Upper lobe of left lung (tissue), 6 donors: ENCODE measurements around the gene FBRSL1. TPM values are rescaled to one million over a fixed set of nuclear protein-coding genes. Genes with fewer than 3 reads are reported as not detected.
"Not testable (repeated sequence)": the region's sequence is repeated elsewhere in the genome, so short reads cannot be mapped to it uniquely, and the experiment has no call there.

Experiments
- ATAC-seq, 2 donors: fragments of 200-7000 bp; cut with Tn5 transposase; one replicate each; pipeline ENCODE4 v1.9.1; 2022; ENCODE audit warnings: mild to moderate bottlenecking in 2 of 2, moderate library complexity in 2 of 2; ENCODE audit not compliant: low FRiP score in 2 of 2
- DNase-seq, 2 donors: peaks; one replicate each; pipeline ENCODE4 v3.0.0-alpha.2; 2019 to 2020
- H3K27ac ChIP-seq, 4 donors: fragments of 200-600 bp; sonication (generic); one replicate each; pipeline ENCODE4 v1.5.1; 2016 to 2019
- H3K27me3 ChIP-seq, 4 donors: fragments of 200-600 bp; sonication (generic); one replicate each; pipeline ENCODE4 v1.5.1; 2017 to 2019
- H3K36me3 ChIP-seq, 4 donors: fragments of 200-600 bp; sonication (generic); one replicate each; pipeline ENCODE4 v1.5.1; 2016 to 2019
- H3K4me1 ChIP-seq, 4 donors: fragments of 200-600 bp; sonication (generic); one replicate each; pipeline ENCODE4 v1.5.1; 2018 to 2019
- H3K4me3 ChIP-seq, 4 donors: fragments of 200-600 bp; sonication (generic); one replicate each; pipeline ENCODE4 v1.5.1; 2017 to 2019; ENCODE audit warnings: mild to moderate bottlenecking in 2 of 4, moderate library complexity in 1 of 4
- H3K9me3 ChIP-seq, 4 donors: fragments of 200-600 bp; sonication (generic); one replicate each; pipeline ENCODE4 v1.5.1; 2018 to 2019
- EP300 ChIP-seq, 4 donors: sonication (generic); formaldehyde crosslinking; IDR thresholded peaks; one replicate each; pipeline ENCODE4 v1.5.1; 2017; ENCODE audit warnings: antibody characterized with exemption in 4 of 4, control low read depth in 2 of 4
- POLR2A ChIP-seq, 4 donors: fragments of 450-650 bp; IDR thresholded peaks; one replicate each; pipeline ENCODE4 v1.5.1; 2016 to 2017; ENCODE audit warnings: antibody characterized with exemption in 4 of 4, mild to moderate bottlenecking in 2 of 4
- POLR2AphosphoS5 ChIP-seq, 2 donors: sonication (generic); formaldehyde crosslinking; IDR thresholded peaks; one replicate each; pipeline ENCODE4 v1.5.1; 2017; ENCODE audit warnings: antibody characterized with exemption in 2 of 2
- WGBS, 2 donors: methylation state at CpG; one replicate each; pipeline ENCODE4 v1.1.5; 2017 to 2018; 5-methylcytosine and 5-hydroxymethylcytosine counted together
- total RNA-seq, 6 donors: library from RNA; depleted of rRNA in 4 of 6; stranded (reverse); fragments of >200 nt in 4 of 6; gene quantifications; one replicate each; pipeline versions ENCODE4 v1.1.0 to v1.2.1, GENCODE V29; 2016 to 2021
- TF ChIP-seq, protein P1 (sequence below), 6 experiments: fragments of 450-650 bp in 4 of 6; fragments of 200-600 bp in 2 of 6; sonication (generic) in 2 of 6; IDR thresholded peaks; one replicate each; pipeline ENCODE4 v1.5.1; 2016 to 2019; ENCODE audit warnings: antibody characterized with exemption in 6 of 6
- donor health status: DM: no; HTN: no; CAD: no; lungs with moderate emphysema.
- donor health status: DM: no; HTN: yes; CAD: no; lungs with severe emphysema.

Gene FBRSL1
- total RNA-seq, 6 donors from 2014 or later, result 16.0 to 53.0 (median 44.1) TPM

DNA sequence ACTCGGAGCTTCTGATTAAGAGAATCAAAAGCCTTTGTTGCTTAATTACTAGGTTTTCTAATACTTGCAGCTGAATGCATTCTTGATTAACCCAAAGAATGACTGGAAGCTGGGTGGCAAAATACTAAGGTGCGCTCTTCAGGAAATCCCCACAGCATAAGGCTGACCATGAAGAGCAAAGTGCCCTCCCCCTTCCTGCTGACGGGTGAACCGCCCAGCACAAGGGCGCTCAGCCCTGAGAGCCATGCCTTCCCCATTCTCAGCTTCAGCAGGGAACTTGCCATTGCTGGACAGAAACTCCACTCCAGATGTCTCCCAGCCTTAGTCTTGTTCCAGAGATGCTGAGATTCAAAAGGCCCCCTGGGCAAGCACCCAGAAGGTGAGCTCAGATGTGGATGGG lies 27.2 kb upstream of the FBRSL1 start:
- Histone ChIP-seq H3K9me3 (peaks cover 0 to 7% (median 0%) of the 10 kb centered on the region in 4 donors), H3K27ac (no peak overlapping the region), H3K27me3 (no peaks in the 10 kb centered on the region), H3K4me3 (no peak overlapping the region), H3K36me3 (no peaks in the 10 kb centered on the region), H3K4me1 (no peaks in the 10 kb centered on the region)
- WGBS, 2 donors, result 61 to 64% methylated on average over 4 to 5 of the region's 5 CpGs
- ATAC-seq (no peak), DNase-seq (no peak)
- TF ChIP-seq POLR2AphosphoS5 (IDR thresholded peaks at IDR 0.05) (no peak), EP300 (IDR thresholded peaks at IDR 0.05) (no peak)

DNA sequence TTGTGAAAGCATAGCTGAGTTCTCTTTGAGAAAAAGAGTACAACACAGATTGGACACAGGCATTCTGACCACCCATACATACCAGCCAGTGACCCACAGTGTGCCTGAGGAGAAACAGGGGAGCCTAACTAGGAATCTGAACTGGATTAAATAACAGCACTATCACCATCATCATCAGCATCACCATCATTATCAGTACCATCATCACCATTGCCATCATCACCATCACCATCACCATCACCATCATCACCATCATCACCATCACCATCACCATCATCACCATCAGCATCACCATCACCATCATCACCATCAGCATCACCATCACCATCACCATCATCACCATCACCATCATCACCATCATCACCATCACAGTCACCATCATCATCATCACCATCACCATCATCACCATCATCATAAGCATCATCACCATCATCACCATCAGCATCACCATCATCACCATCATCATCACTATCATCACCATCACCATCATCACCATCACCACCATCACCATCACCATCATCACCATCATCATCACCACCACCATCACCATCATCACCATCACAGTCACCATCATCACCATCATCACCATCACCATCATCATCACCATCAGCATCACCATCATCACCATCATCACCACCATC lies 26.5 kb upstream of the FBRSL1 start:
- not testable (repeated sequence) for H3K27me3 ChIP-seq, ATAC-seq, H3K4me1 ChIP-seq, H3K9me3 ChIP-seq, H3K36me3 ChIP-seq, H3K4me3 ChIP-seq, DNase-seq, H3K27ac ChIP-seq

DNA sequence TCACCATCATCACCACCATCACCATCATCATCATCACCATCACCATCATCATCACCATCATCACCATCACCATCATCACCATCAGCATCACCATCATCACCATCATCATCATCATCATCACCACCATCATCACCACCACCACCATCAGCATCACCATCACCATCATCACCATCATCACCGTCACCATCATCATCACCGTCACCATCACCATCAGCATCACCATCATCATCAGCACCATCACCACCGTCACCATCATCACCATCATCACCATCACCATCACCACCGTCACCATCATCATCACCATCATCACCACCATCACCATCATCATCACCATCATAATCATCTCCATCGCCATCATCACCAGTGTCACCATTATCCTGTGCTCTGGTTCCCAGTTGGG lies 25.6 kb upstream of the FBRSL1 start:
- DNase-seq, H3K4me3 ChIP-seq, H3K27me3 ChIP-seq, H3K9me3 ChIP-seq, H3K4me1 ChIP-seq, H3K27ac ChIP-seq, ATAC-seq, H3K36me3 ChIP-seq: not testable (repeated sequence)
- WGBS, 2 donors, result 65 to 81% methylated on average over 5 of the region's 5 CpGs

DNA sequence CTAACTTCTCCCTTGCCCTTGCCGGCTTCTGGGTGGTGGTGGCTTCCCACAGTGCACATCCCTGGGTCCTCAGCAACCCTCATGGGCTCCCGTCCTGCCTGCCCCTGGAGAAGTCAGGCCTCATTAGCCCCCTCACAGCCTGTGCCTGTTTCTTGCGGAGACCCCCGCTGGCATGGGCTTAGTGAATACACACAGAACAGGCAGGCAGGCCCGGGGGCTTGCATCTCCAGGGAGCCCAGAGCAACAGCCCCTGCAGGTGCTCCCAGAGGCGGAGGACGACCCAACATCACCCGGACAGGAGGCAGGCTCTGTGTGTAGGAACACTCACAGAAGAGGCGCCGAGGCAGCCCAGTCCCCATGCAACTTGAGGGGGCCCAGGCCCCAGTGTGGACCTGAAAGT lies 25.1 kb upstream of the FBRSL1 start:
- Histone ChIP-seq H3K27me3 (no peaks in the 10 kb centered on the region), H3K9me3 (peaks cover 0 to 7% (median 0%) of the 10 kb centered on the region in 4 donors), H3K4me3 (no peak overlapping the region), H3K36me3 (no peaks in the 10 kb centered on the region), H3K27ac (no peak overlapping the region), H3K4me1 (no peaks in the 10 kb centered on the region)
- WGBS, 2 donors, result 84 to 88% methylated on average over 8 to 10 of the region's 10 CpGs
- no peak for TF ChIP-seq POLR2A (IDR thresholded peaks at IDR 0.05)
- TF ChIP-seq EP300 (IDR thresholded peaks at IDR 0.05), result no peak
- TF ChIP-seq POLR2AphosphoS5 (IDR thresholded peaks at IDR 0.05), result no peak
- TF ChIP-seq, protein P1, sequence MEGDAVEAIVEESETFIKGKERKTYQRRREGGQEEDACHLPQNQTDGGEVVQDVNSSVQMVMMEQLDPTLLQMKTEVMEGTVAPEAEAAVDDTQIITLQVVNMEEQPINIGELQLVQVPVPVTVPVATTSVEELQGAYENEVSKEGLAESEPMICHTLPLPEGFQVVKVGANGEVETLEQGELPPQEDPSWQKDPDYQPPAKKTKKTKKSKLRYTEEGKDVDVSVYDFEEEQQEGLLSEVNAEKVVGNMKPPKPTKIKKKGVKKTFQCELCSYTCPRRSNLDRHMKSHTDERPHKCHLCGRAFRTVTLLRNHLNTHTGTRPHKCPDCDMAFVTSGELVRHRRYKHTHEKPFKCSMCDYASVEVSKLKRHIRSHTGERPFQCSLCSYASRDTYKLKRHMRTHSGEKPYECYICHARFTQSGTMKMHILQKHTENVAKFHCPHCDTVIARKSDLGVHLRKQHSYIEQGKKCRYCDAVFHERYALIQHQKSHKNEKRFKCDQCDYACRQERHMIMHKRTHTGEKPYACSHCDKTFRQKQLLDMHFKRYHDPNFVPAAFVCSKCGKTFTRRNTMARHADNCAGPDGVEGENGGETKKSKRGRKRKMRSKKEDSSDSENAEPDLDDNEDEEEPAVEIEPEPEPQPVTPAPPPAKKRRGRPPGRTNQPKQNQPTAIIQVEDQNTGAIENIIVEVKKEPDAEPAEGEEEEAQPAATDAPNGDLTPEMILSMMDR (IDR thresholded peaks at IDR 0.05), result no peak
- ATAC-seq (no peak), DNase-seq (no peak)

DNA sequence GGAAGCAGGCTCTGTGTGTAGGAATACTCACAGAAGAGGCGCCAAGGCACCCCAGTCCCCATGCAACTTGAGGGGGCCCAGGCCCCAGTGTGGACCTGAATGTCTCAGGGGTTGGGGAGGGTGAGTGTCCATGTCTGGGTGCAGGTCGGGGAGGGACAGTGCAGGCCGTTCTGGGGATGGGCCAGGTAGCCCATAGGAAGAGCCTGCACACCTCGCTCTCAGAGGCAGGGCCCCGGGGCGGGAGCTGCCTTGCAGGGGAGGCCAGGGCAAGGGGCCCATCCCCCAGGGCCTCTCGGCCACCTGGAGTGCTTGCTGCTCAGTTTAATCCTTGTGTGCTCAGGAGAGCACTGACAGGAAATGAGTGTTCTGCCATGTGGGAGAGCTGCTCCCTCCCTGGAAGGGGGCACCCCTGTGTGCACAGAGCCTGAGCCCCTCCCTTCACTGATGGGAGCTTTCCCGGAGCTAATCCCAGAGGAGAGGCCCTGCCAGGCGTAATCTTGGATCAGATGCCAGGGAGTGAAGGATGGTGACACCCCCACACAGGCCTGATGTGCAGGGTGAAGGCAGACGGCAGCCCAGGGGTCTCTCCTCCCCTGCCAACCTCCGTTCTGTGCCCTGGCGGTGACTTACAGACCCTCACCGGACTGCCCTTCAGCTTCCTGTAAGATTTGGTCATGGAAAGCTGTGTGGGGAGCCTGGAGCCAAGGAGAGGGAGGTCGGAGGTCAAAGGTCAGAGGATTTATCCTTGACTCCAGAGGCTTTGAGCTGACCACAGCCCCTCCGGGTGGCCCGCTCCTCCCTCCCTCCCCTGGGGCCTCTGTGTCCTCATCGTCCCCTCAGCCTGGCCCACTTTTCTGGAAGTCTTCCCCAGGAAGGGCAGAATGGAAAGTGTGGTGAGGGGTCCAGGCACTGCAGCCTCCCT lies 24.4 kb upstream of the FBRSL1 start:
- DNase-seq (no peak), ATAC-seq (peak in 1 of 2 donors; percentile 64)
- no peaks in the 10 kb centered on the region for H3K27me3 ChIP-seq
- TF ChIP-seq POLR2A (IDR thresholded peaks at IDR 0.05) (no peak), EP300 (IDR thresholded peaks at IDR 0.05) (no peak), POLR2AphosphoS5 (IDR thresholded peaks at IDR 0.05) (no peak)
- TF ChIP-seq, protein P1 (IDR thresholded peaks at IDR 0.05), result no peak
- no peaks in the 10 kb centered on the region for H3K36me3 ChIP-seq
- WGBS, 2 donors, result 67 to 75% methylated on average over 10 to 16 of the region's 17 CpGs
- no peaks in the 10 kb centered on the region for H3K4me1 ChIP-seq
- H3K4me3 ChIP-seq, result no peak overlapping the region
- peaks cover 0 to 3% (median 0%) of the 10 kb centered on the region in 4 donors for H3K9me3 ChIP-seq
- H3K27ac ChIP-seq, result no peak overlapping the region

DNA sequence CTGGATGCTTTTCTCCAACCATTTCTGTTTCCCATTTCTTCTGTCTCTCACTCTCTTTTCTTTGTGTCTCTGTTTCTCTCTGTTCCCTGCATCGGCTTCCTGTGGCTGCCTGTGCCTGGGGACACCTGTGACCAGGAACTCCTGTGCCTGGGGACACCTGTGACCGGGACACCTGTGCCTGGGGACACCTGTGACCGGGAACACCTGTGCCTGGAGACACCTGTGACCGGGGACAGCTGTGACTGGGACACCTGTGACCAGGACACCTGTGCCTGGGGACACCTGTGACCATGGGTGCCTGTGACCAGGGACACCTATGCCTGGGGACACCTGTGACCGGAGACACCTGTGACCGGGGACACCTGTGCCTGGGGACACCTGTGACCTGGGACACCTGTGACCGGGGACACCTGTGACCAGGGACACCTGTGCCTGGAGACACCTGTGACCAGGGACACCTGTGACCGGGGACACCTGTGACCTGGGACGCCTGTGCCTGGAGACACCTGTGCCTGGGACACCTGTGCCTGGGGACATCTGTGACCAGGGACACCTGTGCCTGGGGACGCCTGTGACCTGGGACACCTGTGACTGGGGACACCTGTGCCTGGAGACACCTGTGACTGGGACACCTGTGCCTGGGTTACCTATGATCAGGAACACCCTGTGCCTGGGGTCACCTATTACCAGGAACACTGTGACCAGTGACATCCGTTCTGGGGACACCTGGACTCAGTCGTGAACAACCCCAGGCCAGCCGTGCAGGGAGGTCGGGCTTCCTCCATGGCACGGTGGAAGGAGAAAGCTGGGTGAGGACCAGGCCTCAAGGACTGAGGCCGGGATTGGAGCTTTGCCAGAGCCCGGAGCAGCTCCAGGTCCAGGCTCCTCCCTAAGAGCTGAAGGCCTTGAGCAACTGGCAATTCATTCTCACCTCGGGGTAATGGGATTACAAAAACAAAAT lies 23.4 kb upstream of the FBRSL1 start:
- no peak for DNase-seq

More for the DNA sequence above, 23.4 kb upstream of the FBRSL1 start:
- Histone ChIP-seq H3K36me3 (no peaks in the 10 kb centered on the region), H3K4me3 (no peak overlapping the region), H3K27me3 (no peaks in the 10 kb centered on the region), H3K27ac (no peak overlapping the region), H3K9me3 (no peaks in the 10 kb centered on the region), H3K4me1 (peaks cover 0 to 3% (median 0%) of the 10 kb centered on the region in 4 donors)
- ATAC-seq, result peak in 1 of 2 donors; percentile 15
- WGBS, 2 donors, result 81 to 87% methylated on average over 8 to 16 of the region's 18 CpGs
- TF ChIP-seq, protein P1 (IDR thresholded peaks at IDR 0.05), result no peak
- TF ChIP-seq POLR2A (IDR thresholded peaks at IDR 0.05) (no peak), POLR2AphosphoS5 (IDR thresholded peaks at IDR 0.05) (no peak), EP300 (IDR thresholded peaks at IDR 0.05) (no peak)
